Progenitor cell of endocrine pancreas (in vitro differentiated cells): ENCODE measurements around the gene SPOCK3. TPM values are rescaled to one million over a fixed set of nuclear protein-coding genes. Genes with fewer than 3 reads are reported as not detected.

Experiments
- DNase-seq: peaks from one replicate; pipeline ENCODE4 v3.0.0; 2021; ENCODE audit warnings: low spot score; ENCODE audit not compliant: unreplicated experiment
- H3K27ac Mint-ChIP-seq: 2 replicates; pipeline ENCODE4 v1.8.0; 2021; ENCODE audit warnings: mild to moderate bottlenecking, moderate library complexity, mixed read lengths
- H3K27me3 Mint-ChIP-seq: 2 replicates; pipeline ENCODE4 v1.8.0; 2021; ENCODE audit warnings: mixed read lengths
- H3K36me3 Mint-ChIP-seq: 2 replicates; pipeline ENCODE4 v1.8.0; 2022; ENCODE audit warnings: mixed read lengths; ENCODE audit not compliant: insufficient read depth
- H3K4me1 Mint-ChIP-seq: 2 replicates; pipeline ENCODE4 v1.8.0; 2021; ENCODE audit warnings: low read depth, mixed read lengths
- H3K4me3 Mint-ChIP-seq: 2 replicates; pipeline ENCODE4 v1.8.0; 2021; ENCODE audit warnings: low read depth, mild to moderate bottlenecking, moderate library complexity, mixed read lengths
- H3K9me3 Mint-ChIP-seq: 2 replicates; pipeline ENCODE4 v1.8.0; 2021; ENCODE audit warnings: low read depth, mixed read lengths
- CTCF ChIP-seq: fragments of 200-600 bp; sonication (generic); IDR thresholded peaks from one replicate; pipeline ENCODE4 v1.5.0; 2021; ENCODE audit warnings: antibody characterized with exemption, mild to moderate bottlenecking; ENCODE audit not compliant: unreplicated experiment
- total RNA-seq: library from RNA; stranded (reverse); gene quantifications from 2 replicates; pipeline ENCODE4 v1.2.1, GENCODE V29; 2021

Gene SPOCK3
- total RNA-seq, 1 donor from 2014 or later = 1.3 TPM

GRCh38 chr4:167102475-167102874 is 131.8 kb downstream of the SPOCK3 start:
- Mint-ChIP-seq H3K36me3 (no peaks in the 10 kb centered on the region), H3K4me3 (no peak overlapping the region), H3K27me3 (no peaks in the 10 kb centered on the region), H3K27ac (no peak overlapping the region), H3K4me1 (peaks cover 3% of the 10 kb centered on the region), H3K9me3 (no peaks in the 10 kb centered on the region)
- no peak for DNase-seq
- TF ChIP-seq CTCF = no peak

GRCh38 chr4:167101035-167101434 is 133.3 kb downstream of the SPOCK3 start:
- no peak for DNase-seq
- Mint-ChIP-seq H3K27me3 (no peaks in the 10 kb centered on the region), H3K36me3 (no peaks in the 10 kb centered on the region), H3K27ac (no peak overlapping the region), H3K9me3 (peaks cover 3% of the 10 kb centered on the region), H3K4me3 (no peak overlapping the region), H3K4me1 (peaks cover 3% of the 10 kb centered on the region)
- no peak for TF ChIP-seq CTCF

- no peak for TF ChIP-seq CTCF
- no peaks in the 10 kb centered on the region for H3K27me3 Mint-ChIP-seq
- DNase-seq = no peak
- H3K36me3 Mint-ChIP-seq = no peaks in the 10 kb centered on the region
- peak overlapping the region; percentile 2 for H3K27ac Mint-ChIP-seq
- peaks cover 3% of the 10 kb centered on the region for H3K4me1 Mint-ChIP-seq
- H3K9me3 Mint-ChIP-seq = peaks cover 3% of the 10 kb centered on the region
- H3K4me3 Mint-ChIP-seq = no peak overlapping the region
Measured at GRCh38 chr4:167100120-167100519, 134.2 kb downstream of the SPOCK3 start.

GRCh38 chr4:167088115-167088514 is 146.2 kb downstream of the SPOCK3 start:
- Mint-ChIP-seq H3K4me1 (no peaks in the 10 kb centered on the region), H3K4me3 (no peak overlapping the region), H3K27me3 (no peaks in the 10 kb centered on the region), H3K36me3 (no peaks in the 10 kb centered on the region), H3K27ac (no peak overlapping the region), H3K9me3 (no peaks in the 10 kb centered on the region)
- no peak for TF ChIP-seq CTCF
- no peak for DNase-seq

GRCh38 chr4:167084321-167084720 is 150.0 kb downstream of the SPOCK3 start:
- H3K27ac Mint-ChIP-seq = no peak overlapping the region
- TF ChIP-seq CTCF = no peak
- no peak overlapping the region for H3K4me3 Mint-ChIP-seq

More at GRCh38 chr4:167084321-167084720, 150.0 kb downstream of the SPOCK3 start:
- H3K36me3 Mint-ChIP-seq = no peaks in the 10 kb centered on the region
- DNase-seq = no peak
- H3K9me3 Mint-ChIP-seq = no peaks in the 10 kb centered on the region
- H3K4me1 Mint-ChIP-seq = peaks cover 3% of the 10 kb centered on the region
- no peaks in the 10 kb centered on the region for H3K27me3 Mint-ChIP-seq
